ENCODE measurements around the gene SLCO1A2.

The SLCO1A2 gene

GRCh38 chr12:21296751-21297406, 37.8 kb downstream of the SLCO1A2 start:
- TF ChIP-seq, protein P1, sequence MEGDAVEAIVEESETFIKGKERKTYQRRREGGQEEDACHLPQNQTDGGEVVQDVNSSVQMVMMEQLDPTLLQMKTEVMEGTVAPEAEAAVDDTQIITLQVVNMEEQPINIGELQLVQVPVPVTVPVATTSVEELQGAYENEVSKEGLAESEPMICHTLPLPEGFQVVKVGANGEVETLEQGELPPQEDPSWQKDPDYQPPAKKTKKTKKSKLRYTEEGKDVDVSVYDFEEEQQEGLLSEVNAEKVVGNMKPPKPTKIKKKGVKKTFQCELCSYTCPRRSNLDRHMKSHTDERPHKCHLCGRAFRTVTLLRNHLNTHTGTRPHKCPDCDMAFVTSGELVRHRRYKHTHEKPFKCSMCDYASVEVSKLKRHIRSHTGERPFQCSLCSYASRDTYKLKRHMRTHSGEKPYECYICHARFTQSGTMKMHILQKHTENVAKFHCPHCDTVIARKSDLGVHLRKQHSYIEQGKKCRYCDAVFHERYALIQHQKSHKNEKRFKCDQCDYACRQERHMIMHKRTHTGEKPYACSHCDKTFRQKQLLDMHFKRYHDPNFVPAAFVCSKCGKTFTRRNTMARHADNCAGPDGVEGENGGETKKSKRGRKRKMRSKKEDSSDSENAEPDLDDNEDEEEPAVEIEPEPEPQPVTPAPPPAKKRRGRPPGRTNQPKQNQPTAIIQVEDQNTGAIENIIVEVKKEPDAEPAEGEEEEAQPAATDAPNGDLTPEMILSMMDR (IDR thresholded peaks at IDR 0.05; ENCODE audit: low read length, missing control alignments) = peak; percentile 83
- H3K4me3 ChIP-seq (replicated peaks; ENCODE audit: low read depth, low read length) = no peak overlapping the region
- DNase-seq (ENCODE audit: low read depth) = peak; percentile 38

DNA sequence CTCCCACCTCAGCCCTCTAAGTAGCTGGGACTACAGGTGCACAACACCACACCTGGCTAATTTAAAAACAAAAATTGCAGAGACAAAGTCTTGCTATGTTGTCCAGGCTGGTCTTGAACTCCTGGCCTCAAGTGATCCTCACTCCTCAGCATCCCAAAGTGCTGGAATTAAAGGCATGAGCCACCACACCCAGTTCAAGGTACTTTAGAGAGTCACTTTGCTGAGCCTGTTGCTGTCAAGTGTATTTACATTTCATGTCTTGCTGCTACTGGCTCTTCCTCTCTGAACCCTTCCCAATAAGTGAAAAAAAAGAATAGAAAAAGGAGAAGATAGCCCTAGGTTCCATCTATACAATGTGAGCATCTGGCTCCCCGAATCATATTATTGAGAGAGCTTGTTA, 38.4 kb downstream of the SLCO1A2 start:
- TF ChIP-seq, protein P1 (IDR thresholded peaks at IDR 0.05; ENCODE audit: low read length, missing control alignments) = no peak
- DNase-seq (ENCODE audit: low read depth) = no peak
- H3K4me3 ChIP-seq (replicated peaks; ENCODE audit: low read depth, low read length) = no peak overlapping the region

GRCh38 chr12:21294176-21294575, 40.5 kb downstream of the SLCO1A2 start:
- TF ChIP-seq, protein P1 (IDR thresholded peaks at IDR 0.05; ENCODE audit: low read length, missing control alignments) = no peak
- no peak for DNase-seq (ENCODE audit: low read depth)
- no peak overlapping the region for H3K4me3 ChIP-seq (replicated peaks; ENCODE audit: low read depth, low read length)

GRCh38 chr12:21292111-21292510, 42.6 kb downstream of the SLCO1A2 start:
- TF ChIP-seq, protein P1 (IDR thresholded peaks at IDR 0.05; ENCODE audit: low read length, missing control alignments) = no peak
- H3K4me3 ChIP-seq (replicated peaks; ENCODE audit: low read depth, low read length) = no peak overlapping the region
- no peak for DNase-seq (ENCODE audit: low read depth)

DNA sequence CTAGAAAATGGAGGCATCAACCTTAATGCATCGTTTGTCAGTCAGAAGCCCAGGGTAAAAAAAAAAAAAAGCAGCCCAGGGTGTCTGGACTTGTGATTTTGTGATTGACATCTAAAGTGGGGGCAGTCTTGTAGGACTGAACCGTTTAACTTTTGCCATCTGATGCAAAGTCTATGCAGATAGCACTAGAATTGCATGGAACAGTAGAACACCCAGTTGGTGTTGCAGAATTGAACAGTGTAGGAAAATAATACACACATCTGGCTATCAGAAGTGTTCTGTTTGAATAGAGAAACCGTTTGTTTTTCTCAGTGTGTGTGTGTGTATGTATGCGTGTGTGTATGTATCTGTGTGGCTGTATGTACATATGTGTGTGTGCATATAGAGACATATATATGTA, 45.0 kb downstream of the SLCO1A2 start:
- no peak for DNase-seq (ENCODE audit: low read depth)
- TF ChIP-seq, protein P1 (IDR thresholded peaks at IDR 0.05; ENCODE audit: low read length, missing control alignments) = no peak

DNA sequence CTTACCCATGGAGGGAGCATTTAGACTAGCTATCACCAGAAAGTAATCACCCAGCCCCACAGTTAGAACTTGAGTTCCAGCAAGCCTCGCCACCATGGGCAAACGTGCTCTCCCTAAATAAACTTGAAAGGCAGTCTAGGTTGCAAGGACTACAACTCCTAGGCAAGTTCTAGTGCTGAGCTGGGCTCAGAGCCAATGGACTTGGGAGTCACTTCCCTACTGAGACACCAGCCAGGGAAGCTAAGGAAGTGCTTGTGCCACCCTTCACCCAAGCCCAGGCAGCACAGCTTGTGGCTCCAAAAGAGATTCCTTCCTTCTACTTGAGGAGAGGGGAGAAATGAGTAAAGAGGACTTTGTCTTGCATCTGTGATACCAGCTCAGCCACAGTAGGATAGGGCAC, 57.9 kb downstream of the SLCO1A2 start:
- DNase-seq (ENCODE audit: low read depth) = no peak
- TF ChIP-seq, protein P1 (IDR thresholded peaks at IDR 0.05; ENCODE audit: low read length, missing control alignments) = no peak
- H3K4me3 ChIP-seq (replicated peaks; ENCODE audit: low read depth, low read length) = no peak overlapping the region

More for the DNA sequence above, 45.0 kb downstream of the SLCO1A2 start:
- H3K4me3 ChIP-seq (replicated peaks; ENCODE audit: low read depth, low read length) = no peak overlapping the region

GRCh38 chr12:21265932-21266331, 68.8 kb downstream of the SLCO1A2 start:
- no peak for DNase-seq (ENCODE audit: low read depth)
- H3K4me3 ChIP-seq (replicated peaks; ENCODE audit: low read depth, low read length) = no peak overlapping the region
- TF ChIP-seq, protein P1 (IDR thresholded peaks at IDR 0.05; ENCODE audit: low read length, missing control alignments) = no peak

Measured in fibroblast of pulmonary artery (primary cell).